Natural killer cell treated with Interleukin-12 subunit alpha and Interleukin-12 subunit beta and Interleukin-15 and Interleukin-18, amount 100 ng/mL, for 72 hours (primary cell): ENCODE data around the gene M1AP. TPM values are rescaled to one million over a fixed set of nuclear protein-coding genes. Genes with fewer than 3 reads are reported as not detected.

Experiments
- ATAC-seq, 2 donors: fragments of 150-1000 bp; cut with Tn5 transposase in 1 of 2; sonication (Bioruptor Pico), chemical (Tn5 transposase) in 1 of 2; 2 replicates each; pipeline ENCODE4 v1.10.0; 2021
- DNase-seq: peaks from one replicate; pipeline ENCODE4 v3.0.0; 2022; ENCODE audit warnings: low spot score
- H3K27ac Mint-ChIP-seq, 2 donors: 1 replicate in 1 of 2; 2 replicates in 1 of 2; pipeline ENCODE4 v1.8.0; 2022; ENCODE audit warnings: mixed read lengths in 2 of 2, mild to moderate bottlenecking in 1 of 2, moderate library complexity in 1 of 2
- H3K27me3 Mint-ChIP-seq, 2 donors: 1 replicate in 1 of 2; 2 replicates in 1 of 2; pipeline ENCODE4 v1.8.0; 2022; ENCODE audit warnings: mixed read lengths in 2 of 2
- H3K36me3 Mint-ChIP-seq: one replicate; pipeline ENCODE4 v1.8.0; 2022; ENCODE audit warnings: mixed read lengths
- H3K4me1 Mint-ChIP-seq, 2 donors: 1 replicate in 1 of 2; 2 replicates in 1 of 2; pipeline ENCODE4 v1.8.0; 2022; ENCODE audit warnings: low read depth in 2 of 2, mixed read lengths in 2 of 2, mild to moderate bottlenecking in 1 of 2
- H3K4me3 Mint-ChIP-seq: one replicate; pipeline ENCODE4 v1.8.0; 2022; ENCODE audit warnings: mixed read lengths
- H3K9me3 Mint-ChIP-seq: 2 replicates; pipeline ENCODE4 v1.8.0; 2022; ENCODE audit warnings: mixed read lengths
- total RNA-seq, 2 donors: library from RNA; stranded (reverse); gene quantifications; one replicate each; pipeline ENCODE4 v1.2.3, GENCODE V29; 2022

The M1AP gene
- total RNA-seq: not detected

DNA sequence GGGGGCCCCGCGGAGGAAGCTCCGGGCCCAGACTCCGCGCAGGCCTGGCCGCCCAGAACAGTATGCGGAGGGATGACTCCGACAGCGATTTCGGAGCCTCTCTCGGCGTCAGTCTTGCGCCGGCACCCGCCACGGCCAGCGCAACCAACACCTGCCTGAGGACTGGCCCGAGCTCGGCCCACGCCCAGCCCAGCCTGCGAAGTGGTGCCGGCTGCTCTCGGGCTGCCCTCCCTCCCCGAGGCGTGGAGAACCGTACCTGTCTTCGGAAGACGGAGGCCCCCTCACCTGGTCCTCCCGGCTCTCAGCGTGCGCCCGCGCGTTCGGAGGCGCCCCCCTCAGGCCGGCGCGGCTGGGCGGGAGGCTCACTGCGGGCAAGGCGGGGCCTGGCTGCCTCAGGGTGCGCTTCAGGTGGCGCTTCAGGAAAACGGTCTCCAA is at the start of gene M1AP:
Gene M1AP (minus strand): TSS at position 322 of the 435 bp plus-strand sequence. CDS start 8,055 bp downstream, outside the sequence.
- peaks cover 4 to 9% of the 10 kb centered on the region in 2 donors for H3K4me1 Mint-ChIP-seq
- H3K27ac Mint-ChIP-seq: no peak within 1 kb of the TSS
- DNase-seq: no peak
- H3K27me3 Mint-ChIP-seq: peaks cover 28 to 33% of the 10 kb centered on the region in 2 donors
- H3K36me3 Mint-ChIP-seq: peaks cover 5% of the 10 kb centered on the region
- H3K4me3 Mint-ChIP-seq: peak within 1 kb of the TSS; percentile 50
- peak in 1 of 2 donors; percentile 48 for ATAC-seq
- no peaks in the 10 kb centered on the region for H3K9me3 Mint-ChIP-seq

GRCh38 chr2:74696829-74697228 is 48.7 kb upstream of the M1AP start:
- Mint-ChIP-seq H3K9me3 (no peaks in the 10 kb centered on the region), H3K36me3 (no peaks in the 10 kb centered on the region), H3K4me3 (no peak overlapping the region), H3K27me3 (peaks cover 12 to 16% of the 10 kb centered on the region in 2 donors), H3K27ac (no peak overlapping the region), H3K4me1 (no peaks in the 10 kb centered on the region)
- ATAC-seq: no peak
- no peak for DNase-seq

- ATAC-seq (no peak), DNase-seq (no peak)
- no peaks in the 10 kb centered on the region for H3K36me3 Mint-ChIP-seq
- no peaks in the 10 kb centered on the region for H3K4me1 Mint-ChIP-seq
- H3K27ac Mint-ChIP-seq: no peak overlapping the region
- H3K9me3 Mint-ChIP-seq: no peaks in the 10 kb centered on the region
- H3K4me3 Mint-ChIP-seq: no peak overlapping the region
- peaks cover 13 to 18% of the 10 kb centered on the region in 2 donors for H3K27me3 Mint-ChIP-seq
These were observed 47.5 kb upstream of the M1AP start for GRCh38 chr2:74695663-74696062.

GRCh38 chr2:74694281-74694680 is 46.2 kb upstream of the M1AP start:
- Mint-ChIP-seq H3K36me3 (no peaks in the 10 kb centered on the region), H3K4me3 (no peak overlapping the region), H3K9me3 (no peaks in the 10 kb centered on the region)

DNA sequence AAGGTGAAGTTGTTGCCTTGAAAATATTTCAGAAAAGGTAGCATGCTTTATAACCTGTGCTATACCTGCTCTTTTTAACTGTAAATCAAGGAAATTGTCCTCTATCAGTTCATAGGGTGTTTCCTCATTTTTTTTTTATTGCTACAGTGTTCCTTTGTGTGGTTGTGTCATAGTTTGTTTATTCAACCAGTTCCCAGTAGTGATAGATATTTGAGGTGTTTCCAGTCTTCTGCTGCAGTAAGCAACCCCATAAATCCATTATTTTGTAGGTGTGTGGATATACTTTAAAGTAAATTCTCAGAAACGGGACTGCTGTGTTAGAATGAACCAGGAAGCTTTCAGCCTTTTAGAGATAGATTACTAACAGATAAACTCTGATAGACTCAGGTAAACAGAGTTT is 45.5 kb upstream of the M1AP start:
- Mint-ChIP-seq H3K27me3 (peaks cover 5 to 18% of the 10 kb centered on the region in 2 donors), H3K4me3 (no peak overlapping the region), H3K9me3 (no peaks in the 10 kb centered on the region), H3K27ac (no peak overlapping the region), H3K4me1 (no peaks in the 10 kb centered on the region), H3K36me3 (no peaks in the 10 kb centered on the region)
- no peak for ATAC-seq
- no peak for DNase-seq

More at GRCh38 chr2:74694281-74694680, 46.2 kb upstream of the M1AP start:
- no peak for ATAC-seq
- Mint-ChIP-seq H3K27ac (no peak overlapping the region), H3K27me3 (peaks cover 5 to 21% of the 10 kb centered on the region in 2 donors), H3K4me1 (no peaks in the 10 kb centered on the region)
- DNase-seq: no peak

DNA sequence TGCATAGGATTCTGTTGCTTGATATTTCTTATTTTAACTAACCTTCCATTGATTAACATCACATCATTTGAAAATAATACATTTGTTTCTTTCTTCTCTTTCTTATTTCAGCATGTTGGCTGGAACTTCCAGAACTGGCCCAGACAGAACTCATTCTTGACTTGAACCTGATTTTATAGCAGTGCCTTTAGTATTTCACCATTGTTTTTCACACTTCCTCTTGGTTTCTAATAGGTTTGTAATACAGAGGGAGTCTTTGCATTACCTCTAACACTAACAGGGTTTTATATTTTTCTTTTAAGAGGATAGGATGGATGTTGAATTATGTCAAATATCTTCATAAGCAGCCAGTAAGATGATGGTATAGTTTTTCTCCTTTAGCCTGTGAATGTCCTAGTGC is 45.1 kb upstream of the M1AP start:
- Mint-ChIP-seq H3K36me3 (no peaks in the 10 kb centered on the region), H3K27me3 (peaks cover 5 to 18% of the 10 kb centered on the region in 2 donors), H3K9me3 (no peaks in the 10 kb centered on the region), H3K4me1 (no peaks in the 10 kb centered on the region), H3K4me3 (no peak overlapping the region), H3K27ac (no peak overlapping the region)
- DNase-seq (no peak), ATAC-seq (no peak)

GRCh38 chr2:74691929-74692328 is 43.8 kb upstream of the M1AP start:
- Mint-ChIP-seq H3K9me3 (no peaks in the 10 kb centered on the region), H3K36me3 (no peaks in the 10 kb centered on the region), H3K4me1 (no peaks in the 10 kb centered on the region), H3K27ac (no peak overlapping the region), H3K27me3 (peaks cover 5 to 18% of the 10 kb centered on the region in 2 donors), H3K4me3 (no peak overlapping the region)
- ATAC-seq (no peak), DNase-seq (no peak)

GRCh38 chr2:74690571-74690970 is 42.4 kb upstream of the M1AP start:
- no peak for DNase-seq
- Mint-ChIP-seq H3K4me1 (no peaks in the 10 kb centered on the region), H3K27ac (no peak overlapping the region), H3K27me3 (peaks cover 5 to 18% of the 10 kb centered on the region in 2 donors), H3K9me3 (no peaks in the 10 kb centered on the region), H3K36me3 (no peaks in the 10 kb centered on the region), H3K4me3 (no peak overlapping the region)
- no peak for ATAC-seq

DNA sequence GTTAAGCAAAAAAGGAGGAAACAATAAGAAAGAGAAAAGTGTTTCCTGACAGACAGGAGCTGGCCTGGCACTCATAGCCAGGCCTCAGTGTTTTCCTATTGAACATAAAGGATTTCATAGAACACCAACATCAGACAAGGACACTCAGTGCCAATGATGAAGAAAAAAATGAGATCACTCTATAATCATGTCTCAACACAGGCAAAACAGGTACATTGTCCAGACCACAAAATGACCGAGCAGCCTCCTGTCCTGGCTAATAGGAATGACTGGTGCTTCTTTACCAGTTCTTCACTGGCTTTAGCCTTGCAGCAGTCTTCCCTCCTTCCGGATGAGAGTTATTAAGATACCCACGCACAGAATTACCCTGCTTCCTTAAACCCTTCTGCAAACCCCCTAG is 41.5 kb upstream of the M1AP start:
- H3K36me3 Mint-ChIP-seq: no peaks in the 10 kb centered on the region
- DNase-seq (no peak), ATAC-seq (no peak)
- no peaks in the 10 kb centered on the region for H3K4me1 Mint-ChIP-seq
- no peaks in the 10 kb centered on the region for H3K9me3 Mint-ChIP-seq
- no peak overlapping the region for H3K4me3 Mint-ChIP-seq
- H3K27me3 Mint-ChIP-seq: peaks cover 5 to 18% of the 10 kb centered on the region in 2 donors
- H3K27ac Mint-ChIP-seq: no peak overlapping the region

DNA sequence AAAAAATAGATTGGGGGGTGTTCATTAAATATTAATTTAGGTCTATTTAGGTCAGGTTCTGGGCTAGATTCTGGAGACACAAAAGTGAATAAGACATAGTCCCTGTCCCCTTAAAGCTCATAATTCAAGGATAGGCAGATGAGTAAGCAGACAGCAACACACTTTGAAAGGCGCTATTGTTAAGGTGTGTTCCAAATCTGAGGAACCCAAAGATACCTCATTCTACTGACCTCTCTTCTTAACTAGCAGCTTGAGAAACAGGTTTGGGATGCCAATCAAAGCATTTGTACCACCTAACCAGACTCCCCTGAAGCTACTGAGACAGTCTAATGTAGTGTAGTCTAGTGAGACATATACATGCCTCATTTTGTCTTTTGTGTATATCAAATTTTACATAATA is 40.8 kb upstream of the M1AP start:
- H3K9me3 Mint-ChIP-seq: no peaks in the 10 kb centered on the region
- no peak overlapping the region for H3K4me3 Mint-ChIP-seq
- no peak for ATAC-seq
- DNase-seq: no peak
- peaks cover 5 to 13% of the 10 kb centered on the region in 2 donors for H3K27me3 Mint-ChIP-seq
- no peaks in the 10 kb centered on the region for H3K4me1 Mint-ChIP-seq
- H3K27ac Mint-ChIP-seq: no peak overlapping the region
- H3K36me3 Mint-ChIP-seq: no peaks in the 10 kb centered on the region

- H3K4me1 Mint-ChIP-seq: no peaks in the 10 kb centered on the region
- no peaks in the 10 kb centered on the region for H3K9me3 Mint-ChIP-seq
- H3K36me3 Mint-ChIP-seq: no peaks in the 10 kb centered on the region
- H3K27ac Mint-ChIP-seq: no peak overlapping the region
- H3K4me3 Mint-ChIP-seq: no peak overlapping the region
- peaks cover 0 to 8% of the 10 kb centered on the region in 2 donors for H3K27me3 Mint-ChIP-seq
- no peak for ATAC-seq
- no peak for DNase-seq
These were observed 37.3 kb upstream of the M1AP start for GRCh38 chr2:74685408-74685807.

DNA sequence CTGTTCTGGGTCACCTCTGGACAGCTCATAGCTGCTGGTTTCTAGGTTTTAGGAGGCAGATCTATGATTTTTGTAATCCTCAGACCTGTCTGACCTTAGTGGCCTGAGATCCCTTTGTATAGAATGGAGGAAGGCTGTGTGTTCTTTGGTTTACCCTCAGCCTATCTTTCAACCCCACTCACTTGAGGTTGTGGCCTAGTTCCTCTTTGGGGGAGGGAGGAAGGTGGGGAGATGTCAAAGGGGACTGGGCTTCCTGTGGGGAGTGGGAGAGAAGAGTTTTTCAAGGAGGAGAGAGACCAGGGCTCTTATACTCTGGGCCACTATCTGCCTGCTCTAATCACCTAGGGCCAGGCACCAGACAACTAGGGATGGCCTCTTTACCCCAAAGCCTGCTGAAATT is 34.4 kb upstream of the M1AP start:
- no peaks in the 10 kb centered on the region for H3K27me3 Mint-ChIP-seq
- no peaks in the 10 kb centered on the region for H3K4me1 Mint-ChIP-seq
- ATAC-seq (no peak), DNase-seq (no peak)
- no peaks in the 10 kb centered on the region for H3K36me3 Mint-ChIP-seq
- no peak overlapping the region for H3K27ac Mint-ChIP-seq
- H3K4me3 Mint-ChIP-seq: no peak overlapping the region
- no peaks in the 10 kb centered on the region for H3K9me3 Mint-ChIP-seq

GRCh38 chr2:74679615-74680014 is 31.5 kb upstream of the M1AP start:
- Mint-ChIP-seq H3K9me3 (no peaks in the 10 kb centered on the region), H3K27ac (no peak overlapping the region), H3K36me3 (peaks cover 10% of the 10 kb centered on the region), H3K4me3 (no peak overlapping the region), H3K4me1 (no peaks in the 10 kb centered on the region), H3K27me3 (no peaks in the 10 kb centered on the region)
- peak in 1 of 2 donors; percentile 32 for ATAC-seq
- DNase-seq: no peak

DNA sequence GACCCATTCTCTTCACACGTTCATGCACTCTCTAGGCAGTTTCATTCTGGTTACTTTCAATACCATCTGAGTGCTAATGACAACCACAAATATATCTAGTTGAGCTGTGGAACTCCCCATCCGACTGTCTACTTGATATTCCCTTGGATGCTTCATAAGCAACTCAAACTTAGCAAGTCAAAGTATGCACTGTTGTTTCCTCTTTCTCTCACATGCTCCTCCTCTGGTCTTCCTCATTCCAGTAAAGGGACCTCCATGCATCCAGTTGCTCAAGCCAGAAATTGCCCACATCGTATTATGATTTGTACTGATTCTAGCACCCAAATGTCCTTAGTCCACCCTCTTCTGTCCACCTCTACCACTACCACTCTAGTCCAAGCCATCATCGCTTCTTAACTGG is 28.2 kb upstream of the M1AP start:
- Mint-ChIP-seq H3K36me3 (peaks cover 10% of the 10 kb centered on the region), H3K27me3 (no peaks in the 10 kb centered on the region), H3K9me3 (no peaks in the 10 kb centered on the region)

GRCh38 chr2:74675090-74675489 is 27.0 kb upstream of the M1AP start:
- DNase-seq: no peak
- Mint-ChIP-seq H3K9me3 (no peaks in the 10 kb centered on the region), H3K4me3 (no peak overlapping the region), H3K27me3 (no peaks in the 10 kb centered on the region), H3K4me1 (peaks cover 0 to 8% of the 10 kb centered on the region in 2 donors), H3K27ac (no peak overlapping the region), H3K36me3 (peaks cover 10% of the 10 kb centered on the region)
- ATAC-seq: peak in 1 of 2 donors; percentile 34

More for the DNA sequence above, 28.2 kb upstream of the M1AP start:
- peaks cover 0 to 8% of the 10 kb centered on the region in 2 donors for H3K4me1 Mint-ChIP-seq
- ATAC-seq (no peak), DNase-seq (no peak)
- no peak overlapping the region for H3K4me3 Mint-ChIP-seq
- no peak overlapping the region for H3K27ac Mint-ChIP-seq
